IMR-90 (cell line): Measurements from ENCODE around the gene RGS14. TPM values are rescaled to one million over a fixed set of nuclear protein-coding genes. Genes with fewer than 3 reads are reported as not detected.

Experiments
- ATAC-seq: fragments of 200-7000 bp; cut with Tn5 transposase; 2 replicates; pipeline ENCODE4 v1.9.1; 2020; ENCODE audit warnings: low read depth, mild to moderate bottlenecking, moderate library complexity
- BruUV-seq: library from RNA; stranded (reverse); fragments of 400-500 nt; replicated peaks from 2 replicates; lab custom pipeline; 2021; lab: Mats Ljungman, UMichigan
- CTCF ChIA-PET: fragments of 300-600 bp; formaldehyde crosslinking; extraction: SDS; loops from one replicate; lab custom pipeline; 2021; ENCODE audit warnings: antibody characterized with exemption; lab: Yijun Ruan, JAX
- POLR2A ChIA-PET: fragments of 300-600 bp; sonication (Branson Sonifier 250); formaldehyde crosslinking; loops from one replicate; lab custom pipeline; 2022; ENCODE audit warnings: antibody characterized with exemption; ENCODE audit not compliant: unreplicated experiment; lab: Charles Lee
- DNase-seq: peaks from one replicate; pipeline ENCODE4 v3.0.0; 2013
- H2AFZ ChIP-seq: replicated peaks from 2 replicates; pipeline ENCODE3; 2013; ENCODE audit warnings: low read length, mild to moderate bottlenecking; ENCODE audit not compliant: poor library complexity
- H2AK5ac ChIP-seq: 2 replicates; pipeline ENCODE4 v1.6.1; 2013; ENCODE audit warnings: low read depth, low read length, inconsistent platforms
- H2AK9ac ChIP-seq: replicated peaks from 2 replicates; pipeline ENCODE3; 2013; ENCODE audit warnings: mild to moderate bottlenecking, low read depth, low read length, moderate library complexity; ENCODE audit not compliant: poor library complexity
- H2BK120ac ChIP-seq: 2 replicates; pipeline ENCODE4 v1.6.1; 2013; ENCODE audit warnings: low read depth, low read length, inconsistent platforms
- H2BK15ac ChIP-seq: 3 replicates; pipeline ENCODE4 v1.6.1; 2013; ENCODE audit warnings: low read depth, low read length, inconsistent platforms
- H2BK20ac ChIP-seq: 2 replicates; pipeline ENCODE4 v1.6.1; 2013; ENCODE audit warnings: low read depth, mild to moderate bottlenecking, inconsistent platforms, low read length, moderate library complexity
- H2BK5ac ChIP-seq: 2 replicates; pipeline ENCODE4 v1.6.1; 2013; ENCODE audit warnings: mild to moderate bottlenecking, low read depth, low read length, inconsistent platforms; ENCODE audit not compliant: poor library complexity, severe bottlenecking
- H3K14ac ChIP-seq: replicated peaks from 2 replicates; pipeline ENCODE4 v1.6.1; 2013; ENCODE audit warnings: low read depth, low read length, inconsistent platforms
- H3K18ac ChIP-seq: 2 replicates; pipeline ENCODE4 v1.6.1; 2013; ENCODE audit warnings: low read depth, low read length, control low read depth
- H3K23ac ChIP-seq: 2 replicates; pipeline ENCODE4 v1.6.1; 2013; ENCODE audit warnings: low read depth, low read length, inconsistent platforms
- H3K27ac ChIP-seq: 2 replicates; pipeline ENCODE4 v1.5.1; 2013; ENCODE audit warnings: mild to moderate bottlenecking, control low read depth, low read length; ENCODE audit not compliant: insufficient read depth
- H3K27me3 ChIP-seq: 2 replicates; pipeline ENCODE4 v1.6.1; 2013; ENCODE audit warnings: low read length; ENCODE audit not compliant: control insufficient read depth, insufficient read depth
- H3K36me3 ChIP-seq: 2 replicates; pipeline ENCODE4 v1.6.1; 2013; ENCODE audit warnings: low read length, mixed read lengths; ENCODE audit not compliant: control insufficient read depth, insufficient read depth
- H3K4ac ChIP-seq: 2 replicates; pipeline ENCODE4 v1.6.1; 2013; ENCODE audit warnings: low read depth, low read length, inconsistent platforms
- H3K4me1 ChIP-seq: 2 replicates; pipeline ENCODE4 v1.6.1; 2013; ENCODE audit warnings: low read length, mixed read lengths; ENCODE audit not compliant: control insufficient read depth, insufficient read depth
- H3K4me2 ChIP-seq: 2 replicates; pipeline ENCODE4 v1.6.1; 2013; ENCODE audit warnings: low read depth, mild to moderate bottlenecking, control low read depth, low read length, moderate library complexity
- H3K4me3 ChIP-seq: 2 replicates; pipeline ENCODE4 v1.5.1; 2013; ENCODE audit warnings: low read depth, mild to moderate bottlenecking, control low read depth, low read length, moderate library complexity; ENCODE audit not compliant: insufficient read depth
- H3K56ac ChIP-seq: 2 replicates; pipeline ENCODE4 v1.6.1; 2013; ENCODE audit warnings: low read length, inconsistent platforms; ENCODE audit not compliant: insufficient read depth; ENCODE audit errors: extremely low read depth
- H3K79me1 ChIP-seq, 2 experiments: 2 replicates each; pipeline ENCODE4 v1.6.1; 2013; ENCODE audit warnings: low read length in 2 of 2, inconsistent platforms in 1 of 2, low read depth in 1 of 2
- H3K9ac ChIP-seq: 2 replicates; pipeline ENCODE4 v1.6.1; 2013; ENCODE audit warnings: low read depth, low read length, control low read depth
- H3K9me1 ChIP-seq: 2 replicates; pipeline ENCODE4 v1.6.1; 2013; ENCODE audit warnings: low read length, inconsistent platforms; ENCODE audit not compliant: insufficient read depth
- H3K9me3 ChIP-seq: 2 replicates; pipeline ENCODE4 v1.6.1; 2013; ENCODE audit warnings: low read length; ENCODE audit not compliant: control insufficient read depth, insufficient read depth
- H4K20me1 ChIP-seq: 2 replicates; pipeline ENCODE4 v1.6.1; 2013; ENCODE audit warnings: low read length, inconsistent platforms; ENCODE audit not compliant: insufficient read depth
- H4K5ac ChIP-seq: 2 replicates; pipeline ENCODE4 v1.6.1; 2013; ENCODE audit warnings: mild to moderate bottlenecking, low read depth, low read length, control low read depth
- H4K8ac ChIP-seq, 2 experiments: 2 replicates each; pipeline ENCODE4 v1.6.1; 2013; ENCODE audit warnings: low read depth in 2 of 2, low read length in 2 of 2, control low read depth in 1 of 2, inconsistent platforms in 1 of 2
- H4K91ac ChIP-seq: 2 replicates; pipeline ENCODE4 v1.6.1; 2013; ENCODE audit warnings: low read depth, low read length, inconsistent platforms; ENCODE audit not compliant: insufficient read depth
- BHLHE40 ChIP-seq: fragments of 150-350 bp; IDR thresholded peaks from 2 replicates; pipeline ENCODE4 v1.6.1; 2016; ENCODE audit warnings: mild to moderate bottlenecking, low read depth, low read length
- CEBPB ChIP-seq: IDR thresholded peaks from 2 replicates; pipeline ENCODE4 v1.6.1; 2012; ENCODE audit warnings: low read depth, low read length, improper control_type of control experiment
- CHD1 ChIP-seq: IDR thresholded peaks from 2 replicates; pipeline ENCODE4 v1.6.1; 2012; ENCODE audit warnings: low read depth, low read length, improper control_type of control experiment
- ELK1 ChIP-seq: fragments of 150-350 bp; IDR thresholded peaks from 2 replicates; pipeline ENCODE4 v1.6.1; 2016; ENCODE audit warnings: low read depth, mild to moderate bottlenecking, low read length, moderate library complexity, borderline replicate concordance
- FOS ChIP-seq: fragments of 150-350 bp; IDR thresholded peaks from 2 replicates; pipeline ENCODE4 v1.6.1; 2016; ENCODE audit warnings: low read depth, low read length
- MAFK ChIP-seq: IDR thresholded peaks from 2 replicates; pipeline ENCODE4 v1.6.1; 2012; ENCODE audit warnings: low read depth, low read length, improper control_type of control experiment
- MAZ ChIP-seq: IDR thresholded peaks from 2 replicates; pipeline ENCODE4 v1.6.1; 2012; ENCODE audit warnings: low read depth, mild to moderate bottlenecking, low read length, improper control_type of control experiment, moderate library complexity, borderline replicate concordance
- MXI1 ChIP-seq: IDR thresholded peaks from 2 replicates; pipeline ENCODE4 v1.6.1; 2012; ENCODE audit warnings: low read depth, mild to moderate bottlenecking, low read length, moderate library complexity, borderline replicate concordance
- POLR2A ChIP-seq: IDR thresholded peaks from 2 replicates; pipeline ENCODE4 v1.6.1; 2012; ENCODE audit warnings: mild to moderate bottlenecking, low read depth, low read length
- RCOR1 ChIP-seq: IDR thresholded peaks from 2 replicates; pipeline ENCODE4 v1.6.1; 2012; ENCODE audit warnings: mild to moderate bottlenecking, low read length, improper control_type of control experiment; ENCODE audit not compliant: insufficient replicate concordance
- RFX5 ChIP-seq: IDR thresholded peaks from 2 replicates; pipeline ENCODE4 v1.8.0; 2012; ENCODE audit warnings: low read depth, mild to moderate bottlenecking, low read length, moderate library complexity
- SMC3 ChIP-seq: fragments of 150-350 bp; IDR thresholded peaks from 2 replicates; pipeline ENCODE4 v1.6.1; 2016; ENCODE audit warnings: low read depth, mild to moderate bottlenecking, antibody characterized with exemption, low read length, moderate library complexity
- USF2 ChIP-seq: fragments of 150-350 bp; IDR thresholded peaks from 2 replicates; pipeline ENCODE4 v1.6.1; 2017; ENCODE audit warnings: mild to moderate bottlenecking, antibody characterized with exemption, low read length, low read depth
- WGBS, 2 experiments: methylation state at CpG; one replicate each; pipeline versions ENCODE4 v1.1.5 to v1.1.7; 2013; ENCODE audit warnings: missing lambda C conversion rate in 2 of 2; ENCODE audit not compliant: insufficient read length in 1 of 2; ENCODE audit errors: extremely low coverage in 2 of 2; 5-methylcytosine and 5-hydroxymethylcytosine counted together
- dilution Hi-C: fragments of 300-500 bp; cut with HindIII; formaldehyde crosslinking; loops from one replicate; pipeline ENCODE4 v1.14.3; 2018; ENCODE audit warnings: low sequenced_read_pairs; ENCODE audit not compliant: unreplicated experiment
- in situ Hi-C: fragments of 300-500 bp; cut with MboI; formaldehyde crosslinking; loops from 3 replicates; pipeline ENCODE4 v1.14.3; 2019; ENCODE audit warnings: low sequenced_read_pairs, inconsistent platforms, mixed read lengths
- intact Hi-C: fragments of 100-400 bp; cut with micrococcal nuclease; formaldehyde crosslinking; loops from 2 replicates; pipeline ENCODE4 v1.10.0; 2022
- polyA plus RNA-seq, 3 experiments: library from polyadenylated mRNA; depleted of rRNA; stranded (reverse); fragments of >200 nt; gene quantifications; 2 replicates each; pipeline ENCODE4 v1.2.3, GENCODE V29; 2012; ENCODE audit warnings: low replicate concordance in 1 of 3
- total RNA-seq: library from RNA; depleted of rRNA; stranded (reverse); fragments of >200 nt; gene quantifications from 2 replicates; pipeline ENCODE4 v1.2.3, GENCODE V29; 2012

Gene RGS14
- total and polyA plus RNA-seq, 2 of the 4 experiments (the other 2 are of a cell fraction) = 1.1 to 6.5 TPM

GRCh38 chr5:177327539-177328522 lies 29.9 kb upstream of the RGS14 start (continued):
- TF ChIP-seq POLR2A (no peak), CEBPB (no peak), MAFK (no peak)

GRCh38 chr5:177328545-177329231 lies 29.0 kb upstream of the RGS14 start:
- in situ Hi-C loops = no loop called here
- dilution Hi-C loops = no loop called here
- H3K4me1 ChIP-seq = peaks cover 2% of the 10 kb centered on the region; the same call in 1 of the 2 replicates
- H3K4me2 ChIP-seq = no peak overlapping the region
- CTCF ChIA-PET = no interaction called here
- H4K20me1 ChIP-seq = peaks cover 5% of the 10 kb centered on the region
- H3K4me3 ChIP-seq = no peak overlapping the region
- peaks cover 5 to 27% of the 10 kb centered on the region in 2 experiments; a peak in 3 of 4 replicates for H3K79me1 ChIP-seq
- no peak overlapping the region for H3K56ac ChIP-seq
- POLR2A ChIA-PET = no interaction called here
- 82% methylated on average over 7 of the region's 19 CpGs; no CpG with 5 or more reads in 1 of the 2 experiments for WGBS, 2 experiments
- BruUV-seq = no TSS peak
- no peak overlapping the region for H2BK120ac ChIP-seq
- no peak overlapping the region for H4K5ac ChIP-seq
- H3K36me3 ChIP-seq = peaks cover 39% of the 10 kb centered on the region
- no peak overlapping the region for H3K14ac ChIP-seq
- H3K23ac ChIP-seq = no peak overlapping the region
- H4K8ac ChIP-seq = no peak overlapping the region
- intact Hi-C loops = no loop called here
- no peak overlapping the region for H2AFZ ChIP-seq
- peaks cover 2% of the 10 kb centered on the region; the same call in 1 of the 2 replicates for H3K9me1 ChIP-seq
- no peak overlapping the region for H2BK5ac ChIP-seq
- no peaks in the 10 kb centered on the region for H3K9me3 ChIP-seq
- no peak overlapping the region for H2BK15ac ChIP-seq
- no peak overlapping the region for H3K9ac ChIP-seq
- H3K27me3 ChIP-seq = no peaks in the 10 kb centered on the region
- H2AK5ac ChIP-seq = no peak overlapping the region
- H2AK9ac ChIP-seq = no peak overlapping the region
- no peak overlapping the region for H3K18ac ChIP-seq
- no peak for DNase-seq
- H3K4ac ChIP-seq = no peak overlapping the region
- no peak for ATAC-seq
- H2BK20ac ChIP-seq = no peak overlapping the region
- no peak overlapping the region for H3K27ac ChIP-seq
- H4K91ac ChIP-seq = no peak overlapping the region
- TF ChIP-seq CEBPB (no peak), RFX5 (no peak), USF2 (no peak), MXI1 (no peak), FOS (no peak), ELK1 (no peak), CHD1 (no peak), MAZ (no peak), BHLHE40 (no peak), RCOR1 (no peak), SMC3 (no peak)
